Stimulated activated CD4-positive, alpha-beta T cell treated with anti-CD3 and anti-CD28 coated beads, Interleukin-1b, Interleukin-23, amount 100 ng/mL, for 4 hours (primary cell): ENCODE data around the gene RSPRY1.
"Not testable (repeated sequence)": the region's sequence is repeated elsewhere in the genome, so short reads cannot be mapped to it uniquely, and the experiment has no call there.

ENCODE experiments used
- DNase-seq, 2 donors: peaks; one replicate each; pipeline ENCODE4 v3.0.0-alpha.2; 2020; ENCODE audit warnings: low read depth in 2 of 2

Gene RSPRY1

GRCh38 chr16:57186872-57187854, 1.0 kb downstream of the RSPRY1 start:
- no peak for DNase-seq

GRCh38 chr16:57187902-57188710, 2.0 kb downstream of the RSPRY1 start:
- not testable (repeated sequence) for DNase-seq

- no peak for DNase-seq
Measured at GRCh38 chr16:57188711-57189002, 2.5 kb downstream of the RSPRY1 start.

GRCh38 chr16:57189527-57189926, 3.4 kb downstream of the RSPRY1 start:
- not testable (repeated sequence) for DNase-seq

- no peak for DNase-seq
Measured at GRCh38 chr16:57190136-57190535, 4.0 kb downstream of the RSPRY1 start.

GRCh38 chr16:57191056-57191571, 5.0 kb downstream of the RSPRY1 start:
- no peak for DNase-seq

- DNase-seq = no peak
Measured at GRCh38 chr16:57192146-57192545, 6.0 kb downstream of the RSPRY1 start.

GRCh38 chr16:57192720-57193486, 6.8 kb downstream of the RSPRY1 start:
- no peak for DNase-seq

GRCh38 chr16:57194512-57194911, 8.4 kb downstream of the RSPRY1 start:
- no peak for DNase-seq

GRCh38 chr16:57196286-57196685, 10.2 kb downstream of the RSPRY1 start:
- DNase-seq = no peak

GRCh38 chr16:57196753-57197152, 10.6 kb downstream of the RSPRY1 start:
- DNase-seq = no peak

GRCh38 chr16:57200321-57200720, 14.2 kb downstream of the RSPRY1 start:
- DNase-seq = not testable (repeated sequence)

- not testable (repeated sequence) for DNase-seq
Measured at GRCh38 chr16:57200926-57201325, 14.8 kb downstream of the RSPRY1 start.

GRCh38 chr16:57202095-57202886, 16.2 kb downstream of the RSPRY1 start:
- DNase-seq = no peak

- DNase-seq = no peak
Measured at GRCh38 chr16:57203451-57203850, 17.3 kb downstream of the RSPRY1 start.

GRCh38 chr16:57204675-57205074, 18.5 kb downstream of the RSPRY1 start:
- no peak for DNase-seq

GRCh38 chr16:57208926-57209325, 22.8 kb downstream of the RSPRY1 start:
- DNase-seq = no peak

- no peak for DNase-seq
Measured at GRCh38 chr16:57209780-57210179, 23.7 kb downstream of the RSPRY1 start.

- no peak for DNase-seq
Measured at GRCh38 chr16:57213462-57213861, 27.3 kb downstream of the RSPRY1 start.

- no peak for DNase-seq
Measured at GRCh38 chr16:57216968-57217367, 30.8 kb downstream of the RSPRY1 start.

GRCh38 chr16:57223057-57223456, 36.9 kb downstream of the RSPRY1 start:
- DNase-seq = no peak
